Progenitor cell of endocrine pancreas (in vitro differentiated cells): ENCODE results near the gene ORMDL3. TPM values are rescaled to one million over a fixed set of nuclear protein-coding genes. Genes with fewer than 3 reads are reported as not detected.

Experiments used
- DNase-seq: peaks from one replicate; pipeline ENCODE4 v3.0.0; 2021; ENCODE audit warnings: low spot score; ENCODE audit not compliant: unreplicated experiment
- H3K27ac Mint-ChIP-seq: 2 replicates; pipeline ENCODE4 v1.8.0; 2021; ENCODE audit warnings: mild to moderate bottlenecking, moderate library complexity, mixed read lengths
- H3K27me3 Mint-ChIP-seq: 2 replicates; pipeline ENCODE4 v1.8.0; 2021; ENCODE audit warnings: mixed read lengths
- H3K36me3 Mint-ChIP-seq: 2 replicates; pipeline ENCODE4 v1.8.0; 2022; ENCODE audit warnings: mixed read lengths; ENCODE audit not compliant: insufficient read depth
- H3K4me1 Mint-ChIP-seq: 2 replicates; pipeline ENCODE4 v1.8.0; 2021; ENCODE audit warnings: low read depth, mixed read lengths
- H3K4me3 Mint-ChIP-seq: 2 replicates; pipeline ENCODE4 v1.8.0; 2021; ENCODE audit warnings: low read depth, mild to moderate bottlenecking, moderate library complexity, mixed read lengths
- H3K9me3 Mint-ChIP-seq: 2 replicates; pipeline ENCODE4 v1.8.0; 2021; ENCODE audit warnings: low read depth, mixed read lengths
- long read RNA-seq: library from polyadenylated mRNA; unstranded; transcript quantifications from one replicate; pipeline ENCODE4 v2.0.0, GENCODE V29; 2020
- total RNA-seq: library from RNA; stranded (reverse); gene quantifications from 2 replicates; pipeline ENCODE4 v1.2.1, GENCODE V29; 2021
- TF ChIP-seq, protein P1 (sequence below): fragments of 200-600 bp; sonication (generic); IDR thresholded peaks from one replicate; pipeline ENCODE4 v1.5.0; 2021; ENCODE audit warnings: antibody characterized with exemption, mild to moderate bottlenecking; ENCODE audit not compliant: unreplicated experiment

The ORMDL3 gene
- total RNA-seq, result 80.4 and 87.6 TPM in 2 replicates
- long read RNA-seq, transcript ORMDL3-201 (4 exons, 2,111 nt), result major isoform, 7 of 9 reads
- long read RNA-seq, partial matches to known transcripts, result 1 of 9 reads
- long read RNA-seq, other reads (novel, unspliced or antisense), result 0 of 9 reads

- TF ChIP-seq, protein P1, sequence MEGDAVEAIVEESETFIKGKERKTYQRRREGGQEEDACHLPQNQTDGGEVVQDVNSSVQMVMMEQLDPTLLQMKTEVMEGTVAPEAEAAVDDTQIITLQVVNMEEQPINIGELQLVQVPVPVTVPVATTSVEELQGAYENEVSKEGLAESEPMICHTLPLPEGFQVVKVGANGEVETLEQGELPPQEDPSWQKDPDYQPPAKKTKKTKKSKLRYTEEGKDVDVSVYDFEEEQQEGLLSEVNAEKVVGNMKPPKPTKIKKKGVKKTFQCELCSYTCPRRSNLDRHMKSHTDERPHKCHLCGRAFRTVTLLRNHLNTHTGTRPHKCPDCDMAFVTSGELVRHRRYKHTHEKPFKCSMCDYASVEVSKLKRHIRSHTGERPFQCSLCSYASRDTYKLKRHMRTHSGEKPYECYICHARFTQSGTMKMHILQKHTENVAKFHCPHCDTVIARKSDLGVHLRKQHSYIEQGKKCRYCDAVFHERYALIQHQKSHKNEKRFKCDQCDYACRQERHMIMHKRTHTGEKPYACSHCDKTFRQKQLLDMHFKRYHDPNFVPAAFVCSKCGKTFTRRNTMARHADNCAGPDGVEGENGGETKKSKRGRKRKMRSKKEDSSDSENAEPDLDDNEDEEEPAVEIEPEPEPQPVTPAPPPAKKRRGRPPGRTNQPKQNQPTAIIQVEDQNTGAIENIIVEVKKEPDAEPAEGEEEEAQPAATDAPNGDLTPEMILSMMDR, result no peak
These were observed at the start of gene ORMDL3, which contains the start of gene LRRC3C for GRCh38 chr17:39927101-39927928. Gene ORMDL3 (minus strand): TSS chr17:39927601. CDS start chr17:39924203, 3,398 bp downstream. Gene LRRC3C (plus strand): TSS chr17:39927732. CDS start chr17:39941524, 13,792 bp downstream.

DNA sequence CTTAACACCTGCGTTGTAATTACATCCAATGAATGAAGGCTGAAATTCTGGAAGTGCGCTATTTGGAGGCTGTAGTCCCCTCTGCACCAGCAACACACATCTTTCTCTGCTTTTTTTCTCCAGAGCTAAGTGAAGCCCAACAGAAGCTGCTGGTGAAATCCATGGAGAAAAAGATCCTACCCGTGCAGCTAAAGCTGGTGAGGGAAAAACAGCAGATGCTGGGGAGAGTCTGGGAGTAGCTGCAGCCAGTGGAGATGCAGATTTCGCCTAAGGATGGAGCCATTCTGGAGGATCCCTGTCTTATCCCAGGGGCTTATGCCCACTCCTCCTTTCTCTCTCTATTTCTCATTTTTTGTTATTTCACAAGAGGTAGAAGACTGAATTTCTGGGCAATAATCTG, 48.4 kb upstream of the ORMDL3 start:
- peaks cover 35% of the 10 kb centered on the region for H3K27me3 Mint-ChIP-seq
- H3K9me3 Mint-ChIP-seq, result no peaks in the 10 kb centered on the region
- no peak overlapping the region for H3K27ac Mint-ChIP-seq
- peaks cover 3% of the 10 kb centered on the region for H3K4me1 Mint-ChIP-seq
- no peak overlapping the region for H3K4me3 Mint-ChIP-seq
- TF ChIP-seq, protein P1, result no peak
- no peak for DNase-seq
- no peaks in the 10 kb centered on the region for H3K36me3 Mint-ChIP-seq

More at GRCh38 chr17:39927101-39927928, at the start of gene ORMDL3, which contains the start of gene LRRC3C:
- peak; percentile 90 for DNase-seq
- Mint-ChIP-seq H3K4me1 (peaks cover 38% of the 10 kb centered on the region), H3K9me3 (no peaks in the 10 kb centered on the region), H3K27ac (peak within 1 kb of the TSS; percentile 95), H3K36me3 (peaks cover 4% of the 10 kb centered on the region), H3K27me3 (no peaks in the 10 kb centered on the region), H3K4me3 (peak within 1 kb of the TSS; percentile 80)

GRCh38 chr17:39974433-39974832, 47.0 kb upstream of the ORMDL3 start:
- no peak for DNase-seq
- Mint-ChIP-seq H3K27ac (no peak overlapping the region), H3K4me3 (no peak overlapping the region), H3K27me3 (peaks cover 47% of the 10 kb centered on the region), H3K36me3 (no peaks in the 10 kb centered on the region), H3K4me1 (no peaks in the 10 kb centered on the region), H3K9me3 (no peaks in the 10 kb centered on the region)
- TF ChIP-seq, protein P1, result no peak

DNA sequence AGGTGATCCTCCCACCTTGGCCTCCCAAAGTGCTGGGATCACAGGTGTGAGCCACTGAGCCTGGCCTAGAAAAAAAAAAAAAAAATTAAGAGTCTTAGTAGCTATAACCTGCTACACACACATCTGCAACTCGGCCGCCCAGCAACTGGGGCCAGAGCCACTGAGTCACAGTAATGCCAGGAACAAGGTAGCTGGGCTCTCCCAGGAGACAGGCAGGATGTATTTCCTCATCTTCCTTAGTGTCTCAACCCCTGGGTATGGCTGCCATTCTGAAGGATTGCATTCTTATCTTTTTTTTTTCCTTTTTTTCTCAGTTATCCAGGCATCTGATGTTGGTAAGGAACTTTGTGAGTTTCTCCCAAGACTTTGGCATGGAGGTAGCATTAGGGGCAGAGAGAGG, 46.1 kb upstream of the ORMDL3 start:
- no peak overlapping the region for H3K4me3 Mint-ChIP-seq
- TF ChIP-seq, protein P1, result no peak
- H3K4me1 Mint-ChIP-seq, result no peaks in the 10 kb centered on the region
- no peaks in the 10 kb centered on the region for H3K36me3 Mint-ChIP-seq
- no peak overlapping the region for H3K27ac Mint-ChIP-seq
- H3K27me3 Mint-ChIP-seq, result peaks cover 50% of the 10 kb centered on the region
- DNase-seq, result no peak
- no peaks in the 10 kb centered on the region for H3K9me3 Mint-ChIP-seq

GRCh38 chr17:39972271-39972670, 44.9 kb upstream of the ORMDL3 start:
- no peaks in the 10 kb centered on the region for H3K36me3 Mint-ChIP-seq
- TF ChIP-seq, protein P1, result no peak
- H3K27me3 Mint-ChIP-seq, result peaks cover 51% of the 10 kb centered on the region

More at GRCh38 chr17:39972271-39972670, 44.9 kb upstream of the ORMDL3 start:
- Mint-ChIP-seq H3K9me3 (no peaks in the 10 kb centered on the region), H3K4me3 (no peak overlapping the region), H3K27ac (no peak overlapping the region), H3K4me1 (no peaks in the 10 kb centered on the region)
- no peak for DNase-seq
